Stimulated activated CD4-positive, alpha-beta T cell treated with anti-CD3 and anti-CD28 coated beads, Interleukin-15, amount 100 ng/mL, for 1 hour (primary cell): ENCODE results near the gene PTTG2.
"Not testable (repeated sequence)": the region's sequence is repeated elsewhere in the genome, so short reads cannot be mapped to it uniquely, and the experiment has no call there.

Source experiments
- DNase-seq, 2 donors: peaks; one replicate each; pipeline ENCODE4 v3.0.0-alpha.2; 2020; ENCODE audit warnings: low read depth in 1 of 2, low spot score in 1 of 2

PTTG2 gene

DNA sequence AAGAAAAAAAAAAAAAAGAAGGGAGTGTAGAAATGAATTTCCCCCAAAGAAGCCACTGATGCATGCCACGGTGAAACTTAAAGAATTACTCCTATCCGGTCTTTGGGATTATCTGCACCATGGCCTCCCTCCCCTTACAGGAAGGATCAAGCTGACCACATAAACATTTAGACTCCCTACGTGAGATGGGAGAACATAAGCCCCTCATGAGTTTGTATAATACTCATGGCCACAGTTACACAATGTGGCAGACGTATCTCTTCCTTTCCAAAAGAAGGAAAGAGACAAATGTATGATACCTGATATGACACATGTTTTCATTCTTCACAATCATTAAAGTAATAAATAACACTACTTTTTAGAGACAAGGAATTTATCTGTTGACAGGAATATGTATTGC, 3.3 kb upstream of the PTTG2 start:
- DNase-seq, result no peak

DNA sequence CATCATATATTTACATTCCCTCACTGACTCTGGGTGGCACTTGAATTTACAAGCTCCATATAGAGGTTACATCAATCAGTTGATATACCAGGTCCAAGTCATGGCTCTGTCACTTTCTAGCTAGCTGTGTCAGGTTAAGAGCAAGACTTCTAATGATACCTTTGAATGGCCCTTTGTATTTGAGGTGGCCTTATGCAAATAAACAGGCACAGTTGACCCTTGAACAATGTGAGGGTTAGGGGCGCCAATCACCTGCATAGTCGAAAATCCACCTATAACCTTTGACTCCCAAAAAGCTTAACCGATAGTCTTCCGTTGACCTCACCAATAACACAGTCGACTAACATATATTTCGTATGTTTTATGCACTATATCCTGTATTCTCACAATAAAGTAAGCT, 1.3 kb upstream of the PTTG2 start:
- DNase-seq, result no peak

DNA sequence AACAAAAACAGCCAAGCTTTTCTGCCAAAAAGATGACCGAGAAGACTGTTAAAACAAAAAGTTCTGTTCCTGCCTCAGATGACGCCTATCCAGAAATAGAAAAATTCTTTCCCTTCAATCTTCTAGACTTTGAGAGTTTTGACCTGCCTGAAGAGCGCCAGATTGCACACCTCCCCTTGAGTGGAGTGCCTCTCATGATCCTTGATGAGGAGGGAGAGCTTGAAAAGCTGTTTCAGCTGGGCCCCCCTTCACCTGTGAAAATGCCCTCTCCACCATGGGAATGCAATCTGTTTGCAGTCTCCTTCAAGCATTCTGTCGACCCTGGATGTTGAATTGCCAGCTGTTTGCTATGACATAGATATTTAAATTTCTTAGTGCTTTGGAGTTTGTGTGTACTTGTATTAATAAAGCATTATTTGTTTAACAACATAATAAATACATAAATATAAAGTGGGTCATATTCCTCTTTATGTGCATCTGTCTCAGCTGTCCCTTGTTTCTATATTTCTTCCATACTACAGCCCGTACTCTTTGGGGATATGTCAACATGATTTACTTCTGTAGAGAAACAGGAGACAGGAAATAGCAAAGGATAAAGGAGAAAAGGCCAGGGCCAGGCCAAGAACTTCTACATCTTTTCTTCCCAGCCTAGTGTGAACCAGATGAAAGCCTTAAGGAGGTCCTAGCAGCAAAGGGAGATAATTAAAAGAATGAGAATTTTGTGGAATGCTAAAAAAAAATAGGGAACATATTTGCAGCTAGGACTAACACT, 667 bp downstream of the PTTG2 start:
- no peak for DNase-seq

DNA sequence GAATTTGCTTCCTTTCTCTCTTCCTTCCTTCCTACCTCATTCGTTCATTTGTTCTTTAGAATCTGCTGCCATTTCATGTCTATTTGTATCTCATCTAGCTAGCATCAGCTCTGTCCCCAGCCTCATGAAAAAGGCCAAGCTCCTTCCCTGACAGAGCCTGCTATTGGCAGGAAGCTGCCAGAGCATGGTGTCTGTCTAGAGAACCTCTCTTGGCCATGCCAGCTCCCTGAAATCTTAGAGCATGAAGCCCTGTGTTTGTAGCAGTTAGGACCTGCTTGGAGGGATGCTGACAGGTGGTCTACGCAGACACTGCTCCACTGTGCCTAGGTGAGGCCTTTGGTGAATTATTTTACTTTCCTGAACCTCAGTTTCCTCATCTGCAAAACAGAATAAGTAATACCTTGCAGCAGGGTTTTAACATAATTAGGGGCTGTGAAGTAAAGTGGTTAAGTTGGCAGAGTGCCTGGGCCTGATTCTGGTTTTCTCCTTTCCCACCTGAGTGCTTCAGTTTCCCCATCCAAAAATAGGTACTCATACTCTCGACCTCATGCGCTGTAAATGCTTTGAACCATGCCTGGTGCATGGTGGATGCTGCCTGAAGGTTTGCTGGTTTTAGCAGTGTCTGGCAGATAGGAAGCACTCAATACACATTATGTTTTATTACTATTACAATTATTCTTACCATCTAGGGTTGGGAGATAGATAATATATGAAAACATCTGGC, 4.7 kb downstream of the PTTG2 start:
- DNase-seq, result no peak

DNA sequence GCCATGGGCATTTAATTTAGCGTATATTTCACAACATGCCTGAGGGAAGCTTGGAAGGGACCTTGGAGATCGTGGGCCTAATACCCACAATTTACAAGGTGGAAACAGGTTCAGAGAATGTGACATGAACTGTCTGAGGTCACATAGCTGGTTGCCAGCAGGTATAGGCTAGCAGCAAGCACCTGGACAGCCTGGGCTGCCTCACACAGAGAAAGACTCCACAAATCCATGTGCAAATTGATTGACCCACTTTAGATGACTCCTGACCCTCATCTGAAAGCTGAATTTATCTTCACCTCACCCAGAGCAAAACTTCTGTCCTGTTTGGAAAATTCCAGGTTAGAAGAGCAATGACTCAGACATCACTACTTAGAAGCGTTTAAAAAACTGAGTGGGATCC, 5.8 kb downstream of the PTTG2 start:
- DNase-seq, result no peak

DNA sequence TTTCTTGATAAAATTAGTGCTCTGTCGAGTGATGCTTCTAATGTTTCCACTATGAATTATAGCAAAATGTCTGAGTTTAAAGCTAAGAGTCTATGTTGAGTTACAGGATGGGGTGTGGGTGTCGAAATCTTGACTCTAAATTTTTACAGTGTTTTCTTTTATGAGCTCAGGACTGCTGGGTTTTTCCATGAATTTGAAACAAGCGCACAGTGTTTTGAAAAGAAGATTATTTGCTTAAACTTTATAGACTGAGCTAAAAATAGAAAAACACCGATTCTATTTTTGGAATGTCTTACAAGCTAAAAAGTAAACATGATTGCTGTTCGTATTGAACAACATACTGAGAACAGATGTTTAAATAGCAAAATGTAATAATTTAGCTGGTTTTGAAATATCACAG, 7.5 kb downstream of the PTTG2 start:
- DNase-seq, result no peak

DNA sequence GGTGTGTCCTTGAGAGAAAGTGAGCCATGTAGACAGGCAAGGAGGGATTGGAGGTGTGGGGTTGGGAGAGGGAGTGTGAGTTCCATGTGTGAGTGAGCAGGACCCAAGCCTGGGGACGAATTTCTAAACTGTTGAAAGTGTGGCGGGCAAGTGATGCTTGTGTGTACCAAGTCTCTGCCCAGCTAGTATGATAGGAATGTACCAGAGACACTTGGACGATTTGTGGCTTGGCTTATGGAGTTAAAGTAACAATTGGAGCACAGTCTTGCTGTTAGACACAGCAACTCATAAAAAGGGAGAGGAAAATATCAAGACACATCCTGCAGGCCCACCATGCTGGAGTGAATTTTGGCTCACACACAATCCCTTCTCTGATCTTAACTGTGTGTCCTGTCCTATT, 8.5 kb downstream of the PTTG2 start:
- DNase-seq, result no peak

DNA sequence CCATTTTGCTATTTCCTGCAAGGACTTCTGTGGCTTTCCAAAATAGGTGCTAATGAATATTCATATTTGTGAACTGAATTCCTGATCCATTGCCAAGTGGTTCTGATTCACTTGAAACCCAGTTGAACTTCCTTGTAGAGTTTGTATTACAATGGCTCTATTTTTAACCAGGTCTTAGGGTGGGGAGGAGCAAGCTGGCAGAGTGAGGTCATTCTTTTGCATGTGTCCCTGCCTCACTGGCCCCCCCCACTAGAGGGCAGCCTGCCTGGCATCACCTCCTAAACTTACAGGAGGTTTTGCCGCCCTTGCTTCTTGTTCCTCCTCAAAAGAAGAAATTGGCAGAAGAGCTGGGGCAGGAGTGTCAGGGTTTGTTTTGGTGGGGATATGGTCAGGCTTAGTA, 10.5 kb downstream of the PTTG2 start:
- peak; percentile 8 to 58 for DNase-seq

DNA sequence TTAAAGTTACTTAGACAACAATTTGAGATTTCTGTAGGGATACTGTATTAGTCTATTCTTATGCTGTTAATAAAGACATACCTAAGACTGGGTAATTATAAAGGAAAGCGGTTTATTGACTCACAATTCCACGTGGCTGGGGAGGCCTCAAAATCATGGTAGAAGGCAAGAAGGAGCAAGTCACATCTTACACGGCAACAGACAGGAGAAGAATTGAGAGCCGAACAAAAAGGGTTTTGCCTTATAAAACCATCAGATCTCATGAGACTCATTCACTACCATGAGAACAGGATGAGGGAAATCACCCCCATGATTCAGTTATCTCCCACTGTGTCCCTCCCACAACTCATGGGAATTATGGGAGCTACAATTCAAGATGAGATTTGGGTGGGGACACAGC, 11.0 kb downstream of the PTTG2 start:
- no peak for DNase-seq

DNA sequence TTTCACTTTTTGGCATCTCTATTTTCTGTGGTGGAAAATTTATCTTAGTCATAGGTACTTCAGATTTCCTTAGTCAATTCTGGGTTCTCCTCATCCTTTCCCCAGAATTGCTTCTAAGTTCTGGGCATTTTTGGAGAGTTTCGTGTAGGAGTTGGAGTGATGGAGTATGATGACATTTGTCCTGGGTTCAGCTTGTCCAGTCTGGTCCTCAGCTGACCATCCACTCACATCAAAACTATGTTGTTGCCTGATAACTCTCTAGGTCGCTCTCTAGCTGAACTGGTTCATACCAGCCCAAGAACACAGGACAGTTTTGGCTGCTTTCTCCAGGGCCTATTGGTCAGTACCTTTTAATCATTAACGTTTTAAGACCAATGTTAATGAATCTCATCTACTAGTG, 13.2 kb downstream of the PTTG2 start:
- no peak for DNase-seq

DNA sequence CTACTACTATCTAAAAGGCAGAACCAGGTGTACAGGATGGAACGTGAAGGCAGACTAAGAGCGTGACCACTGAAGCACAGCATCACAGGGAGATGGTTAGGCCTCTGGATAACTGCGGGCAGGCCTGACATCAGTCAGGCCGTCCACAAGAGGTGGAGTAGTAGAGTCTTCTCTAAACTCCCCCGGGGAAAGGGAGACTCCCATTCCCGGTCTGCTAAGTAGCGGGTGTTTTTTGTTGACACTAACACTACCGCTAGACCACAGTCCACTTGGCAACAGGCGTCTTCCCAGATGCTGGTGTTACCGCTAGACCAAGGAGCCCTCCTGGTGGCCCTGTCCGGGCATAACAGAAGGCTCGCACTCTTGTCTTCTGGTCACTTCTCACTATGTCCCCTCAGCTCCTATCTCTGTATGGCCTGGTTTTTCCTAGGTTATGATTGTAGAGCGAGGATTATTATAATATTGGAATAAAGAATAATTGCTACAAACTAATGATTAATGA, 15.2 kb downstream of the PTTG2 start:
- DNase-seq, result not testable (repeated sequence)

DNA sequence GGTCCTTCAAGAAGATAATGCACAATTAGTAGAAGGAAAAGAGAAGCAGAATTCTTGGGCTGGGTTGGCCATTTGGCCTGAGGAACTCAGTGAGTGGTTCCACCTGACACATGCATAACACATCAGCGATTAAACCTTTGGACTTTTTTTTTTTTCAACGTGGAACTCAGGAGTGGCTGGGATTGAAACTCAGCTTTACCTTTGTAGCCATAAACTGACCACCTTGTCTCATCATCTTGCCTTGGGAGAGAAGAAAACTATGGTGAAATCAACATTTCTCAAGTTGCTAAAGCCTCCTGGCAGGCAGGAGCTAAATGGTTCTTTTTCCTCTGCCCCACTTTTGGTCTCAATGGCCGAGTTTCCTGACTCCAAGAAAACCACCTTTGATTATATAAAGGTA, 16.3 kb downstream of the PTTG2 start:
- DNase-seq, result no peak

DNA sequence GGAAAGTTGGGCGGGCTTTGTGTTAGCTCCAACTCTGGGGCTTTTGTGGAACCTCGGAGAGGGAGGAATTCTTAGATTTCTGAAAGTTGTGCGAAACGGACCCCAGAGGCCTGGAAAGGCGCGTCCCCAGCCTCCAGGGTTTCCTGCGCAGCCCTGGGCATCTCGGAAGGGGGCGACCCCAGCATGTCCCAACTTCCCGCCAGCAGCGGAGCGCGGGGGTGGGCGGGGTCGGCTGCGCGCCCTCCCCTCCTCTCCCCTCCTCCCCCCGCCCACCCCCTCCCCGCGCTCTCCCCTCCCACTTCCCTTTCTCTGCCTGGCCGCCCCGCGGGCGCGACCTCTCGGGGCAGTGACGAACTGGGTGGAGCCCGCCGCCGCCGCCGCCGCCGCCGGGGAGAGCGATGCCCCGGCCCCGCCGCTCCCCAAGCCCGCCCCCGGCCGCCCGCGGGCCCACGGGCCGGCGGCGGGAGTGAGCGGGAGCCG, 16.8 kb downstream of the PTTG2 start:
- peak; percentile 56 to 66 for DNase-seq

DNA sequence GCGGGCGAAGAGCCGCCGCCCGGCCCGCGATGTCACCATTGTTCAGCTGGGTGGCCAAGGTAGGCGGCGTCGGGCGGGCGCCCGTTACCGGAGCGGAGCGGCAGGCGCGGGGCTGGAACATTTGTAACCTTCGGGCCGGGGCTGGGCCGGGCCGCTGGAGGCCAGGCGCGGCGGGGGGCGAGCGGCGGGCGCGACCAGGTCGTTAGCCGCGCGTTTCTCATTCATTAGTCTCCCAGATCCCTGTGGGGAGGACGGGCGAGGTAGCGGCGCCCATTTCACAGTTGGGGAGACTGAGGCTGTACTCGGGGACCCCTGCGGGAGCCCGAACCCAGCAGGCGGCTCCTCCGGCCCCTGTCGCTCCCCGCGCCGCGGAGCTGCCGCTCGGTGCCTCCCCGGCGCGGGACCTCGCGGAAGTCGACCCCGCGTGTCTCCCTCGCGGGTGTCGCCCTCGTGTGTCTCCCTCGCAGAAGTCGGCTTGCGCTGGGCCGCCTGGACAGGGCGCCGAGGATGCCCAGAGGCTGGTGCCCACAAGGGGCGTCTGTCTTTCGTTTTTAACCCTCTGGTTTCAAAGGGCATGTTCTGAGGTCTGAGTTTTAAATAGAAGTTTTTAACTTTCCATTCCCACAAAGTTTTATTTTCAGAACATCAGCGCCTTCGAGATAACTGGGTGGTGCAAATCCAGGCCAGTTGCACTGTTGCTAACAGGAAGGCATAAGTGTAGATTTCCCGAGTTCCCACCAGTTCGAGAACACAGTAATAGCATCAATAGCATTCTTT, 17.5 kb downstream of the PTTG2 start:
- peak; percentile 48 to 50 for DNase-seq

DNA sequence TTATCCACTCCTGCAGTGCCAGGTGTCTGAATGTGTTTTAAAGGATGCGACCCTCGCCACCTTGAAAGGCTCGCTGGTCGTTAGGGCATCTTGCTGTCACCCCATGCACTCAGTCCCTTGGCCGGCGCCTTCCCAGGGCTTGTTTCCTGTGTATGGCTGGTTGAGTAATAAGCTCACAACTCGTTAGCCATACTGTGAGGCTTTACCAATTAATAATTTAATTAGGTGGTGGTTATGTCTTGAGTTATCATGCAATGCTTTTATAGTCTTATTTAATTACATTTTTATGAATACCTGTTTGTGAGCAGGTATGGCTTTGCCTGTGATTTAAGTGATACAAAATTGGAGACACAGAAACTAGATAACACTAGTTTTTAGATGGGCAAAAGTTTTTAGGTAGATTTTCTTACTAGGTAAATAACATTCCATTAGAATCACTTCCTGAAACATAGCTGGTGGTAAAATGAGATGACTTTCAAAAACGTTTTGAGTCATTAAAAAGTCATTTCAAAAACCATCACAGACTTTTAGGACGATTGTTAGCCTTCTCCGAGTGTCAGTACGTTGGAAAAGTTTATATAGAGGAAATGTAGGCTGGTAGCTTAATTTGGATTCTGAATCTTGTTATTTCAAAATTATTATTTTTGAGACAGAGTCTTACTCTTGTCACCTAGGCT, 18.2 kb downstream of the PTTG2 start:
- DNase-seq, result no peak

DNA sequence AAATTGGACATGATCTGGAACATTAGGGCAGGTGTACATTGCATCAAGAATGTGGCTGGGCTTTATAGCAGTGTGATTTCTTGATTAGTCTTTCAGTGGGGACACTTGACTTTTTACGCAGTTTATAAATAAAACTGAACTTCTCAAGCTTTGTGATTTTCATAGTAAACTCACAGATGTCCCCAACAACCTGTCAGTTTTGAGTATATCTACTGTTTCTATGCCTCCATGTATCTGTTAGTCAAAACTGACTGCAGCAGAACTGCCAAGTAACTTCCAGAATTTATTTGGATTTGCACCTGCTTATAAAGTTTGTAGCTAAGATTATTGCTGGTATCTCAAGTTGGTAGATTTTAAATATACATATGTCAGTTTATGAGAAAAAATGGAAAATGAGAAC, 20.0 kb downstream of the PTTG2 start:
- no peak for DNase-seq

DNA sequence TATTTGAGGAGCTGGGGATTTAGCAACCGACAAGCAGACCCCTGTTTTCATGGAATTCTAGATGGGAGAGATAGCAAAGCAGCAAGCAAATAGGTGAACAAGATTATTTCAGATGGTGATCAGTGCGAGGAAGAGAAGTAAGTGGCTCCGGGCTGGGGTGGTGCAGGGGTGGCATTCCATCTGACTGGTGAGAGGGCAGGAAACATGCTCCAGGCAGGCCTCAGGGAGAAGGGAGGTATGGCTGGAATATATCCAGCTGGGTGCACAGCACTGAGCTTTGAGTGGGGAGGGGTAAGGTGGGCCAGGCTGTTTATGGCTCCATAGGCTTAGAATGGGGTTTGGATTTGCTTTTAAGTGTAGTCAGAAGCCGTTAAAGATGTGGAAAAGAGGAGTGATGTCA, 21.2 kb downstream of the PTTG2 start:
- DNase-seq, result no peak

DNA sequence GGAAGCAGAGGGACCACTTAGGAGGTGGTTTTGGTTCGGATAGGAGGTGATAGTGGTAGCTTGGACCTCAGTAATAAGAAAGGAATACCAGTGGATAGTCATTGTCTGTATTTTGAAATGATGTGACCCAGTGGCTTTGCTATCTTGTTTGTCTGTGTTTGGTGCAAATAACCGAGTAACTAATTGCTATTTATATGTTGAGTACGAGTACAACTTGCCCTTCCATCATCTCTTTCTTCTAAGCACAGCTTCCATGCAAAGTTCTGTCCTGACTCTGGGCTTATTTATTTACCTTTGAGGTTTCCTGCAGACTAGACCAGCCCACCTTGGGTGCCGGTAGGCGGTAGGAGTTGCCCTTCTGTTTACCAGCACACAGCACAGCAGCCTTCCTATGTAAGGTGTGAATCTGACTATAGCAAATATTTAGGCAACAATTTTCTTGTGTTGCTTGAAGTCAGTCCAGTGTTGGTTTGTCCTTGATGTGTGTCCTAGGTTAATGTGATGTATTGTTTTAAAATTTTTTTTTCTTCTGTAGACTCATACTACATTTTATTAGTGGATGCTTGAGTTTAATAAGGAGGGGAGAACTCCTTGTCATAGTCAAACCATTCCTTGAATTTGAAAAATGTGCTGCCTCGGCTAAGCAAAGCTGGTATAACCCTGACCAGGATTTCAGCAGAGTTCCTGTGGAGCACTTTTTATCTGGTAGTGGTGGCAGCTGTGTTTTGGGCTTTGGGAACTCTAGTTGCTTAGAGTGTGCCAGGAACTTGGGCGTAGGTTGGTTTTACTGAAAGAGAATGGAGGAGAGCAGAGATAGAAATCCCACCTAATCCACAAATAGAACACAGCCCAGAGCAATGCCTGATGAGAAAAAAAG, 21.9 kb downstream of the PTTG2 start:
- no peak for DNase-seq

DNA sequence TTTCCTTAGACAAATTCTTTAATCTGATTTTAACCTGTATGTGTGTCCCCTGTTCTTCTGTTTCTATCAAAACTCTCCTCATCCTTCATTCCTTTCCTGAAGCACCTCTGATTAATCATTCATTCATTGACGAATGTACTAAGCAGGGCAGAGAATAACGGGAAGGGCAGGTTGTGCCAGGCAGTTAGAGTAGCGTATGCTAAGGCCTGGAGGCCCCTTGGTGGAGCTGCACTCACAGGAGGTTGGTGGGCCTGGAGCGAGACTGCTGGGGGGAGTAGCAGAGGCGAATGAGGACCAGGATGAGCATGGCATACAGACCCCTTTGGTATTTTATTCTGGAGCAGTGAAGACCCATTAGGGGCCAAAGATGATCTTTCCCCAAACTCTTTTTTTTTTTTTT, 22.5 kb downstream of the PTTG2 start:
- no peak for DNase-seq

DNA sequence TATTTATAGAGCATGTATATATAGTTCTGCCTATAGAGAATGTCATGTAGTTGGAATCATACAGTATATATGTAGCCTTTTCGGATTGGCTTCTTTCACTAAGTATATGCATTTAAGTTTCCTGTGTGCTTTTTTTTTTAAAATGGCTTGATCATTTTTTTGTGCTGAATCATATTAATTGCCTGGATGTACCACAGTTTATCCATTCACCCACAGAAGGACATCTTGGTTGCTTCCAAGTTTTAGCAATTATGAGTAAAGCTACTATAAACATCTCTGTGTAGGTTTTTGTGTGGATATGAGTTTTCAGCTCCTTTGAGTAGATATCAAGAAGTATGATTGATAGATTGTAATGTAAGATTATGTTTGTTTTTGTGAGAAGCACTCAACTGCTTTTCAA, 23.8 kb downstream of the PTTG2 start:
- no peak for DNase-seq
